GM19467 (cell line): Measurements from ENCODE around the gene LANCL1.
A peak's percentile ranks its signal among the peaks of the same experiment; 100 is the strongest.
"Not testable (repeated sequence)": the region's sequence is repeated elsewhere in the genome, so short reads cannot be mapped to it uniquely, and the experiment has no call there.

Source experiments
- ATAC-seq: cut with Tn5 transposase; IDR thresholded peaks from one replicate; pipeline ENCODE4 v1.9.1; 2021; ENCODE audit warnings: mild to moderate bottlenecking, moderate library complexity; ENCODE audit not compliant: unreplicated experiment

LANCL1 gene

DNA sequence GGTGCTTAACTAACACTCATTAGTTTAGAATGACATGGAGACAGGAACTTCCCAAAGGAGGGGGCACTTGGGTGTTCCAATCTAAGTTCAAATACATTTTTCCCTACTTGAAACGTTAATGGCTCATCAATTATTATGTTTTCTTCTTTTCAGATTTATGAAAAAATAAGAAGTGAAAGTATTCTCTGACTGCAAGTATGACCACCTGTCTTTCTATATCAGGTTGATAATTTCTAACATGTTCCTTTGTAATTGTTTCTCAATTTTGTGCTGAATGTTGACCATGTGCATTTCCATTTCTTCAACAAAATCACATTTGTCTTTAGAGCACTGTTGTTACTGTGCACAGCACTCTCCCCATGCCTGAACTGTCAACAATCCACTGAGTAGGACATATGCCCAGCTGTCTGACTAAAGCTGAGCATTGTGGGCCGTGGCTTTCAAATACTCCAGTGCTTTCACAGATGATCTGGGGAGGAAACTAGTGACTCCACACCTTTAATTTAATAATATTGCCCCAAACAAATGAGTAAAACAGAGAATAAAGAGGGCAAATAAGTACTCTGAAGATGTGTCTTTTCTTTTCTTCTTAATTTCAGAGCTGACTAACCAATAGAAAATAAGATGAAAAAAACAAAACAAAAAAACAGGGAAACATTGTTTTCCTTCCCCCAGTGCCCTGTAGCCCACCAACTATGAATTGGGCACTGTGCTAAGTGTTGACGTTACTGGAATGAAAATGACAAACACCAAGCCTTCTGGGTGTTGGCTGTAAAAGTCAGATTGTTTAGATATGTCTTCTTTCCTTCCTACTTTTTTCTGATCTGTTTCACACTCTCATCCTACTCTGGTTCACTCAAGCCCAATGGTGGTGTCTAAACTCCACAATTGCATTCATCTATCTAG lies 16.0 kb downstream of the LANCL1 start:
- peak; percentile 61 for ATAC-seq

DNA sequence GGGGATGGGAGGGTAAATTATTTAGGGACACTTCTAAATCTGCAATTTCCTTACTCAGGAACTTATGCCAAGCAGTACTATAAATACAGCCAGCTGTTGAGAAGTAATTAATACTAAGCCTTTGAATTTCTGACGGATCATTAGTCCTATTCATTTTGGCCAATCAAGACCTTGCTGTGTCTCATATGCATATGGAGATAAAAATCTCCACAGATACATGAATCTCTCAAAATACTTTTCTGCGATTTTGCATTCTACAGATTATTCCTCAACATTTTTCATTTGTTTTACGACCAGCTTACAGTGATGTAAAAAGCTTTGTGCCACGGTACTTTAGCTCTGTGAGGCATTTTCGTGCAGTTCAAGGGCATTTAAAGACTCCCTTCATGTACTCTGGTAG lies 16.7 kb downstream of the LANCL1 start:
- peak; percentile 3 for ATAC-seq

- no peak for ATAC-seq
These were observed 17.2 kb downstream of the LANCL1 start for GRCh38 chr2:210459407-210459806.

- no peak for ATAC-seq
These were observed 18.2 kb downstream of the LANCL1 start for GRCh38 chr2:210458395-210458794.

GRCh38 chr2:210456571-210456970 lies 20.0 kb downstream of the LANCL1 start:
- no peak for ATAC-seq

DNA sequence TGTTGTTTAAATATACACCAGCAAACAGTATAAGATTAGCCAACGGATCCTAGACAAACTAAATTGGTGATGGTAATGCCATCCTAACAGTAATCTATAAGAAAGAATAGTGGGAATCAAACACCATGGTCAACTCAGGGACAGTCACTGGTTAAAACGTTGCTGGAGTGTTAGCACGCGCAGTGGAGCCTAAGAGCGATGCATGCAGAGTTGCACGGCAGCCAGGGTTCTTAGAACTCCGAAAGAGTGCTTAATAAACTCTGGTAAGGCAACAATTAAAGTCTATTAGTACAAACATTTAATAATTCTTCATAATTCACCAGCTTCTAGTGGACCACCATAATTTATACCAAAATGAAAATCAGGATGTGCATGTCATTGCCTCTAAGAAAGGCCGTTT lies 22.2 kb downstream of the LANCL1 start:
- no peak for ATAC-seq

DNA sequence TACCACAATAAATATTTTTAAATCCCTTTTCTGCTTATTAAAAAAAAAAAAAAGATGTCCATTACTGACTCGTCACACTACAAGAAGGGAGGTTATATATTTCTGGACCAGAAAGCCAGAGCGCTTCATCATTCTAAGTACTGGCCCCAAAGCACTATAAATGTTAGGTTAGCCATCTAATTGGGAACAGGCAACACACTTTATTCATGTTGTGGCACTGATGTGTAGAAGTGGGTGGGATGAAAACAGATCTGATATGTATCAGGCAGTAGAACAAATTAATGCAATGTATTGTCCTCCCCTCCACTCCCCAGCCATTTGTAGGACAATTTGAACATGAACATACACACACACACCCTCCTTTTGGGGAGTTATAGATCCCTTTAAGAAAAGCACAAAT lies 24.4 kb downstream of the LANCL1 start:
- ATAC-seq: no peak

DNA sequence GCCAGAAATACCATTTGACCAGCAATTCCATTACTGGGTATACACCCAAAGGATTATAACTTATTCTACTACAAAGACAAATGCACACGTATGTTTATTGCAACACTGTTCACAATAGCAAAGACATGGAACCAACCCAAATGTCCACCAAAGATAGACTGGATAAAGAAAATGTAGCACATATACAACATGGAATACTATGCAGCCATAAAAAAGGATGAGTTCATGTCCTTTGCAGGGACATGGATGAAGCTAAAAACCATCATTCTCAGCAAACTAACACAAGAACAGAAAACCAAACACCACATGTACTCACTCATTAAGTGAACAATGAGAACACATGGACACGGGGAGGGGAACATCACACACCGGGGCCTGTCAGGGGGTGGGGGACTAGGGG lies 25.6 kb downstream of the LANCL1 start:
- ATAC-seq: not testable (repeated sequence)

- ATAC-seq: no peak
These were observed 30.8 kb downstream of the LANCL1 start for GRCh38 chr2:210445732-210446131.

- peak; percentile 56 for ATAC-seq
These were observed 31.3 kb downstream of the LANCL1 start for GRCh38 chr2:210445116-210445707.

DNA sequence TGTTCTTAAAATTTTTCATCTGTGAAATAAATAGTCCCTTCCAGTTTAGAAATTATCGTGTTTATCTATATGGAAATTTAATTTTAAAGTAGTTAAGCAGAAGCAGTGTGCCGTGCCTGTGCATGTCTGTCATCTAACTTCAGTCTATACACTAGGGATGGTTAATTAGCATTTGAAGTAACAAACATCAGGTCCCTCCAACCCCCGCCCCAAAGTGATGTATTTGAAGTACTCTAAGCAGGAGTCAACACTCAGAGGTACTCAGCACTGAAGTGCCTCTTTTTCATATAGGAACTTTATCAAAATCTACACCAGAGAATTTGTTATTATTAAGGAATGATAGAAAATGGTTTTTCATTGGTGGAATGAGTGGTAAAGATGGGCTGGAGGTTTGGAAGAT lies 33.0 kb downstream of the LANCL1 start:
- no peak for ATAC-seq

DNA sequence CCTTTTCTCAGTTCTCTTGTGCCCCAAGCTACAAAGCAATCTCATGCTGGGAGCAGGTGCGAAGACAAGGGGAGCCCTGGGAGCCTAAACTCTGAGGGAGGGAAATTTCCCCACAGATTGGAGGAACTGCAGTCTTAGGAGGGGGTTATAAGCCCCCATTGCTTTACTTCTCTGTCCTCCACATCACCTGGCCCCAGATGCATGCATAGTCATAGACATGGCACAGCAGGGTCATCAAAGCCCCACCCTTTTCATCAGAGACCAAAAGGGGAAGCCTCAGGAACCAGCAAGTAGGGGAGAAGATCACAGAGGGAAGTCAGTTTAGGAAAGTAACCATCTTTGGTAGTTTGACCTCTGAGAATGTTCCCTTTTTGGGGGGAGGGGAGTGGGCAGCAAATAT lies 33.7 kb downstream of the LANCL1 start:
- ATAC-seq: peak; percentile 32

DNA sequence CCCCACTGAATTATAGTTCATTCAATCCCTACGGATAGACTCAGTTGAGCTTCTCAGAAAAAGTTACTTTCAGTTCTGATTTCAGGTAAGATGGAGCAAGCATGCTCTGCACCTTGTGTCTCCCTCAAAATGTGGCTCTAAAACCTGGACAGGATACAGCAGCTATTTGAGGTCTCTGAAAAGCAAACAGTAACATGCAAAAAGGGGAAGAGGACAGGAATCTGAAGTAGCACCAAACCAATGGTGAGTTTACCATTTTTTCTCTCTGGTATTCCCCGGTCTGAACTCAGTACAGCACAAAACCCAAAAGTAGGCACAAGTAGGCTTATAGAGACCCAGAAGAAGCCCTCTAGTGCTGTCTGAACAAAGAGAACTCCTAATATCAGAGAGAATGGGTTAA lies 34.1 kb downstream of the LANCL1 start:
- ATAC-seq: peak; percentile 57

DNA sequence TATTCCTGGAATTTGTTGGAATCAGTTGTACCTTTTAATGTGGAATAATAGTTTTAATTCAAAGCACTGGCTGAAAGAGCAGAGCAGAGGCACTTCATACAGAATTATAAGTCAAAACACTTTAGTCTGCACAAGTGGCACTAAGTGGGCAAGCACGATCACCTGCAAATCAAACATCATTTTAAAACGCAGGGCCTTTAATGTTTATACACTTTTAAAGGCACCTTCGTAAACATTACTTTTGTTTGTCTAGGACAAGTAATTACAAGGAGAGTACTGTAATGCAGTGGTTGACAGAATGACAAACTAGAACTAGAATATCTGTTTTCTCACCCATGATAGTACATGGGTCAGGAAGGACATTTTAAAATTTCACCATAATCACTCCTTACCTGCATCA lies 36.4 kb downstream of the LANCL1 start:
- no peak for ATAC-seq

DNA sequence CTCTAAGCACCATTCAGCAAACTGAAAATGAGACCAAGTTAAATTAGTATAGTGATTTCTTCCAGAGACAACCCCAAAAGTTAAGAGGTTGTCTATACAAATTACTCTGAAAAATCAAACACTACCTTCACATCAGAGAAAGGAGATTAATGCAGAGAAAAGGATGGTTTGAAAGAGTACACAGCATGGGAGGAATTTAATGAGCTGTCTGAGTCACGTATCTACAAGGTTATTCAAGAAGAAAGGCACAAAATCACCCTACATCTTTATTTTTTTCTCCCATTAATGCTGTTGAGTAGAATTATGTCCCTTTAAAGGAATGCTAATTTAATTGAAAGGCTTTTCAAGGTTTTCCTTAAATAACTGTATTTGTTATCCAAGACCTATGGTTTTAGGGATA lies 41.1 kb downstream of the LANCL1 start:
- no peak for ATAC-seq

- no peak for ATAC-seq
These were observed 43.9 kb downstream of the LANCL1 start for GRCh38 chr2:210432633-210433032.

DNA sequence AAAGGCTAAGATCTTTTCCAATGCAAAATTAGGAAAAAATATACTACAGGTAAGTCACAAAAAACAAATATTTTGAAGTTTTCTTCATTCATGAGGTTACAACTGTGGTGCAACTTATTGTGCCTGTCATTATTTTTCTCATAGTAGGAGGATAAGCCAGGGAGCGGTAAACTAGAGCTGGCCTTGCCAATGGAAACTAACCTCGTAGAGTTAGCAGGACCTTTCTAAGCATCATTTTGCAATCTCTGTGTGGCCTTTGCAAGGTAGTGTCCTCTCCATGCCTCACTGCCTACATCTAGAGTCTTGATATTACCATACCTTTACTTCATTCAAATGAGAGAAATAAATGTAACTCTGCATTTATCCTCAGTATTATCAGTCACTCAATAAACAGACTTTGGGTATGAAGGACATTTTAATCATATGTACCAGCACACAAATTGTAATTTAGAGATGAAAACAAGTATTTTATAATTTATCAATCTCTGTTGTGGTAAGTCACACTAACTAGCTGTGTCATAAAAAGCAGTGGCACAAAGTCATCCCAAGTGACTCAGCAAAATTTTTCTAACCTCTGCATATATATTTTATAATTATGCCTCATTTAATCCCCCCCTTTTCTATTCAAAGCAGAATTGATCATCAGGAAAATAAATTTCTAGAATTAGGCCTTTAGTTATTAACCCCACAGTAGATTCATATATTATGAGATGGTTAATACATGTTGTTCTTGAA lies 47.0 kb downstream of the LANCL1 start:
- no peak for ATAC-seq

DNA sequence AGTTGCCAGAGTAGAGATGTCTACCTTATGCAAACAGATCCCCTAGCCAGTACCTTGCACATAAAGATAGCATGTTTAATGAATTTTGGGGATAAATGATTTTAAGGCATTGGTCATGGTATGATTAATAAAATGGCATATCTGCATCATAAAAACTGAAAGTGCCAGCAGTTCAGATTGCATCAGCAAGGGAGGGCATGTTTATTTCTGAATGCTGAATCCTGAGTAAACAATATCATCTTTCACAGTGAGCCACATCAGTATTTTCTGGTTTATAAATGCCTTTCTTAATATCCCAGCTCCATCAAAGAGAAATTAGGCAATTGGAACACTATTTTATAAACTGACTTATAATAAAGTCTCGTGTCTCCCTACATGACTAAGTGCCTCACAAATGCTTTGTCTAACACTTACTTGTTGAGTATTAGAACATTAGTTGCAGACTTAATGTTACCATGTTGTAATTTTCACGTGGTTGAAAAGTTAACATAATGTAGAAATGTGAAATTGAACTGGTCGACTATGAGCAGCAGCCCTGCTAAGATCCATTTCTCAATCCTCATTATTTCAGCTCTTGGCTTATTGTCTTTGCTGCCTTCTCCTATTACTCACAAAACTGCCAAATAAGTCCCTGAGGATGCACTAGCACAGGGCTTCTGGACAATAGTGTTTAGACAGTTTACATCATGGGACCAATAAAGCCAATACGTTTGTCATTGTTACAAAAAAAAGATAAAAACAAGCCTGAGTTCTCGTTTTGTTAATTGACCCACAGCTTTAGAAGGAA lies 48.0 kb downstream of the LANCL1 start:
- no peak for ATAC-seq

DNA sequence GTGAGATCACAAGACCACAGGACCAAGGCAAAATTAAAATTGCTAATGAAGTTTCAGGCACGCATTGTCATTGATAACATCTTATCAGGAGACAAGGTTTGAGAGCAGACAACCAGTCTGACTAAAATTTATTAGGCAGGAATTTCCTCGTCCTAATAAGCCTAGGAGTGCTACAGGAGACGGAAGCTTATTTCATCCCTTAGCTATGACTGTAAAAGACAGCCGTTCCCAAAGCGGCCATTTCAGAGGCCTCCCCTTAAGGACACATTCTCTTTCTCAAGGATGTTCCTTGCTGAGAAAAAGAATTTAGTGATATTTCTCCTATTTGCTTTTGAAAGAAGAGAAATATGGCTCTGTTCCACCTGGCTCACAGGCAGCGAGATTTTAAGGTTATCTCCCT lies 49.2 kb downstream of the LANCL1 start:
- ATAC-seq: not testable (repeated sequence)

- ATAC-seq: no peak
These were observed 54.2 kb downstream of the LANCL1 start for GRCh38 chr2:210422366-210422765.

DNA sequence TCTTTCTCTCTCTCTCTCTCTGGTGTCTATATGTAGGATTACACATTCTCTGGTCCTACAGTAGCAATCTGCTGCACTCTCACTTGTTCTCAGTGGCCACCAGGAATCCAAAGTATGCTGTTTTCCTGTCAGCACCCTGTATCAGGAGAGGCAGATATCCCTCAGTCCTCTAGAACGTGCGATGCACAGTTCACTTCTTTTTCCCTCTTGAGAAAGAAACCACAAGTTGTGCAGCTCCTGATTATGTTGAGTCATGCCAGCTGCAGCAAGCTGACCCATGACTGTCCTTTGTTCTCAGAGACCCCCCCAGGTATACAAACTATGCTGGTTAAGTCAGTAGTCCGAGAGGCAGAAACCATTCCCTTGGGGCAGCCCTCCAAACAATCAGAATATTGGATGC lies 54.6 kb downstream of the LANCL1 start:
- no peak for ATAC-seq
